SH-SY5Y (cell line): ENCODE measurements around the gene CAPN11.

Experiments
- GATA2 ChIP-seq: IDR thresholded peaks from 2 replicates; pipeline ENCODE4 v1.6.1; 2011; ENCODE audit warnings: mild to moderate bottlenecking, low read depth, low read length
- GATA3 ChIP-seq: IDR thresholded peaks from 2 replicates; pipeline ENCODE4 v1.6.1; 2011; ENCODE audit warnings: low read depth, mild to moderate bottlenecking, low read length, moderate library complexity

GRCh38 chr6:44122801-44123200 is 35.8 kb upstream of the CAPN11 start:
- TF ChIP-seq GATA2 (no peak), GATA3 (no peak)
